Measurements from ENCODE around the gene AQP10. TPM values are rescaled to one million over a fixed set of nuclear protein-coding genes. Genes with fewer than 3 reads are reported as not detected.

AQP10 gene
- total RNA-seq, 4 donors from 2014 or later, result not detected

DNA sequence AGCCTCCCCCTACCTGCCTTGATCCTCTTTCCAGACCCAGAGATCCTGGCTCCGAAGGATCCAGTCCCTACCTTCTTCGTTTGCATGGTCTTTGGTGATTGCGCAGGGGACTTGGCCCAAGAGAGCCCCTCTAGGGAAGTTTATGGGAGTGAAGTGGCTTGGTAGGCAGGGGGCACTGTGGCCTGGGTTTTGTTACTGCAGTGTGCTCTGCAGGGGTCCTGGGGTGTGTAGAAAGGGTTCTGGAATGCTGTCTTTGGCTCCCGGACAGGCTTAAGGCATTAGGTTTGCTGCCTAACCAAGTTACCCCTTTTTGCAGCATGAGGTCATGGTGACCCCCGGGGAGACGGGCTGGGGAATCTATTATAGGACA is 8.2 kb downstream of the AQP10 start:
- H3K36me3 ChIP-seq, result no peaks in the 10 kb centered on the region
- no peaks in the 10 kb centered on the region for H3K27me3 ChIP-seq
- peak overlapping the region; percentile 34 to 41 for H3K4me3 ChIP-seq
- H3K27ac ChIP-seq, result peak overlapping the region; percentile 92 to 96
- no peaks in the 10 kb centered on the region for H3K9me3 ChIP-seq
- intact Hi-C loops (cut with DNase I; ENCODE audit: low total_unique reads), result no loop called here
- peaks cover 14 to 25% of the 10 kb centered on the region in 2 donors for H3K4me1 ChIP-seq
- DNase-seq, result no peak
- TF ChIP-seq, protein P1, sequence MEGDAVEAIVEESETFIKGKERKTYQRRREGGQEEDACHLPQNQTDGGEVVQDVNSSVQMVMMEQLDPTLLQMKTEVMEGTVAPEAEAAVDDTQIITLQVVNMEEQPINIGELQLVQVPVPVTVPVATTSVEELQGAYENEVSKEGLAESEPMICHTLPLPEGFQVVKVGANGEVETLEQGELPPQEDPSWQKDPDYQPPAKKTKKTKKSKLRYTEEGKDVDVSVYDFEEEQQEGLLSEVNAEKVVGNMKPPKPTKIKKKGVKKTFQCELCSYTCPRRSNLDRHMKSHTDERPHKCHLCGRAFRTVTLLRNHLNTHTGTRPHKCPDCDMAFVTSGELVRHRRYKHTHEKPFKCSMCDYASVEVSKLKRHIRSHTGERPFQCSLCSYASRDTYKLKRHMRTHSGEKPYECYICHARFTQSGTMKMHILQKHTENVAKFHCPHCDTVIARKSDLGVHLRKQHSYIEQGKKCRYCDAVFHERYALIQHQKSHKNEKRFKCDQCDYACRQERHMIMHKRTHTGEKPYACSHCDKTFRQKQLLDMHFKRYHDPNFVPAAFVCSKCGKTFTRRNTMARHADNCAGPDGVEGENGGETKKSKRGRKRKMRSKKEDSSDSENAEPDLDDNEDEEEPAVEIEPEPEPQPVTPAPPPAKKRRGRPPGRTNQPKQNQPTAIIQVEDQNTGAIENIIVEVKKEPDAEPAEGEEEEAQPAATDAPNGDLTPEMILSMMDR (IDR thresholded peaks at IDR 0.05), result no peak
- TF ChIP-seq POLR2A (IDR thresholded peaks at IDR 0.05), result no peak

DNA sequence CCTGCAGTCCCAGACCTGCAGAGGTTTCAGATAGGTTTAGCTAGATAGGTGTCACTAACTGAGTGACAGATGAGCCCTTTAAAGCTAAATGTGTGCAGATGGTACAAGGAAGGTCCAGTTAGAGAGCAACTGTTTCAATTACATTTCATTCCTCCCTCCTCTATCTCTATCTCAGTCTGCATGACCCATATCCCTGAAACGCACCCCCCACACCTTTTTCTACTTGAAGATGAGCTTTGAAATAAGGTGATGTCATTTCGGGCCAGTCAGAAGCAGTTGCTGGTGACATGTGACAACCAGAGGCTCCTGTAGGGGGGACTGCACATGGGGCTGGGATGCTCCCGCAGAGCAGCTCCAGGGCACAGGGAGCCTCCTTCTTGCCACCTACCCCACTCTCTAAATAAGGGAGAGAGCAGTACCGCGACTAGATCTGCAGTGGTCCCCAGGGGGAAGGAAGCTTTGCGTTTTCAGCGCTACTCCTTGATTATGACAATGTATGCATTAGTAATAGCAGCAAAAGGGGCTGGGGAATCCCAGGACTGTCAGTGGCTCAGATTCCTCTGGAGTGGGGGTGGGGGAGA is 8.7 kb downstream of the AQP10 start:
- intact Hi-C loops (cut with DNase I; ENCODE audit: low total_unique reads), result no loop called here
- no peaks in the 10 kb centered on the region for H3K27me3 ChIP-seq
- H3K4me1 ChIP-seq, result peaks cover 14 to 31% of the 10 kb centered on the region in 2 donors
- H3K27ac ChIP-seq, result peak overlapping the region; percentile 92 to 96
- TF ChIP-seq, protein P1 (IDR thresholded peaks at IDR 0.05), result no peak
- TF ChIP-seq POLR2A (IDR thresholded peaks at IDR 0.05), result no peak
- no peak overlapping the region for H3K4me3 ChIP-seq
- H3K9me3 ChIP-seq, result no peaks in the 10 kb centered on the region
- H3K36me3 ChIP-seq, result no peaks in the 10 kb centered on the region
- DNase-seq, result no peak

DNA sequence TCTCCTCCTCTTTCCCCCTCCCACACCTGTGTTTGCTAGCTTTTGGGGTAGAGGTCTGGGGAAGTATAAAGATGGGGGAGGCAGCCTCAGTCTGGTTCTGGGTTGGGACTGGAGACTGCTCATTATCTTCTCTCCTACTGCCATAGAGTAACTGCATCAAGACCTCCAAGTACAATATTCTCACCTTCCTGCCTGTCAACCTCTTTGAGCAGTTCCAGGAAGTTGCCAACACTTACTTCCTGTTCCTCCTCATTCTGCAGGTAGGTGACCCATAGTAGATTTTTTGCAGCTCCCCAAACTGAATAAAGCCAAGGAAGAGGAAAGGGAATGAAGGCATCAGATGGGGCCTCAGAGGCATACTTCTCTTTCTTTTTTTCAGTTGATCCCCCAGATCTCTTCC is 9.8 kb downstream of the AQP10 start:
- no peaks in the 10 kb centered on the region for H3K27me3 ChIP-seq
- no peak overlapping the region for H3K4me3 ChIP-seq
- H3K36me3 ChIP-seq, result no peaks in the 10 kb centered on the region
- H3K27ac ChIP-seq, result no peak overlapping the region
- intact Hi-C loops (cut with DNase I; ENCODE audit: low total_unique reads), result no loop called here
- H3K4me1 ChIP-seq, result peaks cover 14 to 31% of the 10 kb centered on the region in 2 donors
- no peaks in the 10 kb centered on the region for H3K9me3 ChIP-seq
- DNase-seq, result no peak
- no peak for TF ChIP-seq POLR2A (IDR thresholded peaks at IDR 0.05)
- TF ChIP-seq, protein P1 (IDR thresholded peaks at IDR 0.05), result no peak

DNA sequence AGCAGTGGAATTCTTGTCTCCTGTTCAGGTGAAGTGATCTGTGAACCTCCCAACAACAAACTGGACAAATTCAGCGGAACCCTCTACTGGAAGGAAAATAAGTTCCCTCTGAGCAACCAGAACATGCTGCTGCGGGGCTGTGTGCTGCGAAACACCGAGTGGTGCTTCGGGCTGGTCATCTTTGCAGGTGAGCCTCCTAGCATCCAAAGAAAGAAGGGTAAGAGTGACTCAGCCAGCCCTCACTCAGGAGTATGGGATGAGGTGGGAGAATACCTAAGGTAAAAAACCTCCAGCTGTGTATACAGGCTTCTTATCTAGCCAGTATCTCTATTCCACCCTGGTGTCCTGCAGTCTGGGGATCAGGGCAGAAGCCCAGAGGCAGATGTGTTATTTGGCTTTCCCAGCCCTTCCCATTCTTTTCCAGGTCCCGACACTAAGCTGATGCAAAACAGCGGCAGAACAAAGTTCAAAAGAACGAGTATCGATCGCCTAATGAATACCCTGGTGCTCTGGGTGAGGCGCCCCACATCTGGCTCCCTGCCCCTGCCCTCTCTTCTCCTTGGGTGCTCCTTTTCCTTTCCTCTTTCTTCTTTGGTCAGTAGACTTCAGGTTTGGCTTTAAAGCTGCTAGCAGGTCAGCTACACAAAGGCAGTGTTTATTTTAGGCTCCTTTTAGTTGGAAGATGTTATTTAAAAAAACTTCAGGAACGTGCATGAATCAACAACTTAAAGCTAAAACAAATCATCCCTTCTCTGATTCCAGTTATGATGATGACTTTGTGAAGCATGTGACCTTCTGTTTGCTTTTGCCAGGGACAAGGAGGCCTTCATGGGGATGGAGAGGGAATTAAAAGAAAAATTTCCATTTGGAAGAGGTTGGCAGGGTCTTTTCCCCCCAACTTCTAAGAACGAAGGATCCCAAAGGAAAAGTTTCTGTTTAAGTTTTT is 13.5 kb downstream of the AQP10 start:
- no peak for DNase-seq
- no peaks in the 10 kb centered on the region for H3K27me3 ChIP-seq
- intact Hi-C loops (cut with DNase I; ENCODE audit: low total_unique reads), result no loop called here
- H3K27ac ChIP-seq, result peak overlapping the region; percentile 59 to 75
- no peak overlapping the region for H3K4me3 ChIP-seq
- no peaks in the 10 kb centered on the region for H3K9me3 ChIP-seq
- H3K36me3 ChIP-seq, result no peaks in the 10 kb centered on the region
- peaks cover 2 to 8% of the 10 kb centered on the region in 2 donors for H3K4me1 ChIP-seq
- no peak for TF ChIP-seq POLR2A (IDR thresholded peaks at IDR 0.05)
- TF ChIP-seq, protein P1 (IDR thresholded peaks at IDR 0.05), result no peak
